Activated B cell treated with CpG ODN at 0.5 μM for 24 hours (primary cell): ENCODE measurements around the gene INTS12. TPM values are rescaled to one million over a fixed set of nuclear protein-coding genes. Genes with fewer than 3 reads are reported as not detected.

Source experiments
- ATAC-seq: fragments of 200-7000 bp; cut with Tn5 transposase; one replicate; pipeline ENCODE4 v1.10.0; 2021; ENCODE audit warnings: low read depth, mild to moderate bottlenecking, moderate library complexity
- CTCF ChIA-PET: fragments of 350-600 bp; sonication (Branson Sonifier 250); formaldehyde crosslinking; loops from one replicate; lab custom pipeline; 2021; ENCODE audit warnings: antibody characterized with exemption; lab: Charles Lee
- POLR2A ChIA-PET: fragments of 350-600 bp; sonication (Branson Sonifier 250); formaldehyde crosslinking; loops from one replicate; lab custom pipeline; 2021; ENCODE audit warnings: antibody characterized with exemption; lab: Charles Lee
- DNase-seq: peaks from one replicate; pipeline ENCODE4 v3.0.0; 2022
- H3K27ac Mint-ChIP-seq: one replicate; pipeline ENCODE4 v1.8.0; 2020; ENCODE audit warnings: mixed read lengths
- H3K27me3 Mint-ChIP-seq: one replicate; pipeline ENCODE4 v1.8.0; 2021; ENCODE audit warnings: mixed read lengths
- H3K36me3 Mint-ChIP-seq: one replicate; pipeline ENCODE4 v1.8.0; 2021; ENCODE audit warnings: low read depth, mixed read lengths
- H3K4me1 Mint-ChIP-seq: one replicate; pipeline ENCODE4 v1.8.0; 2021; ENCODE audit warnings: mixed read lengths
- H3K4me3 Mint-ChIP-seq: one replicate; pipeline ENCODE4 v1.8.0; 2020; ENCODE audit warnings: mild to moderate bottlenecking, mixed read lengths
- H3K9me3 Mint-ChIP-seq: one replicate; pipeline ENCODE4 v1.8.0; 2020; ENCODE audit warnings: mixed read lengths
- CTCF ChIP-seq: fragments of 200-600 bp; IDR thresholded peaks from one replicate; pipeline ENCODE4 v1.8.0; 2022; ENCODE audit warnings: antibody characterized with exemption, mild to moderate bottlenecking
- intact Hi-C: fragments of 100-400 bp; cut with micrococcal nuclease; formaldehyde crosslinking; loops from one replicate; pipeline ENCODE4 v1.15.1; 2024
- total RNA-seq: library from RNA; stranded (reverse); gene quantifications from 2 replicates; pipeline ENCODE4 v1.2.3, GENCODE V29; 2022

INTS12 gene
- total RNA-seq, 1 donor from 2014 or later: 20.6 TPM

- no peak for DNase-seq
- Mint-ChIP-seq H3K36me3 (no peaks in the 10 kb centered on the region), H3K27me3 (peaks cover 9% of the 10 kb centered on the region), H3K27ac (no peak overlapping the region), H3K4me3 (no peak overlapping the region), H3K9me3 (no peaks in the 10 kb centered on the region), H3K4me1 (no peaks in the 10 kb centered on the region)
- no peak for ATAC-seq
- intact Hi-C loops: no loop called here
- no peak for TF ChIP-seq CTCF
- ChIA-PET POLR2A (no interaction called here), CTCF (no interaction called here)
Observed at GRCh38 chr4:105645440-105645839, 63.0 kb downstream of the INTS12 start.

- ATAC-seq (no peak), DNase-seq (no peak)
- ChIA-PET POLR2A (no interaction called here), CTCF (no interaction called here)
- Mint-ChIP-seq H3K4me3 (no peak overlapping the region), H3K9me3 (peaks cover 3% of the 10 kb centered on the region), H3K27ac (no peak overlapping the region), H3K27me3 (peaks cover 14% of the 10 kb centered on the region), H3K4me1 (no peaks in the 10 kb centered on the region), H3K36me3 (no peaks in the 10 kb centered on the region)
- intact Hi-C loops: no loop called here
- no peak for TF ChIP-seq CTCF
Observed at GRCh38 chr4:105644257-105644656, 64.2 kb downstream of the INTS12 start.

DNA sequence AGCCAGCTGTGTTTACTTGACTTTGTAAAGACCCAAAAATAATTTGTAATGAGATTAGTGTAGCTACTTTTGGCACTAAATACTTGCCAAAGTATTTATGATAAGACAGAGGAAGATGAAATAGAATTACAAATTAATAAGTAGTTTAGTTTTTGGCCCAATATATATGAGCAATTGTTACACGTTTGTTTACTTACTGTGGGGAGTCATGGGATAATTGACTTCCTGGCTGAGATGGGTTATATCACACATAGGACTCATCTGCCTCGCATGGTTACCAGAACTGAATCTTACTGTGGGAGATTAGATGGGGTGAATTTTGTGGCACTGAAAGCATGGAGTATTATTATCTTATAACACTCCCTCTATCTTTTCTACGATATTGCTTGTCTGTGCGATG, 66.6 kb downstream of the INTS12 start:
- Mint-ChIP-seq H3K27ac (no peak overlapping the region), H3K4me3 (no peak overlapping the region), H3K4me1 (peaks cover 8% of the 10 kb centered on the region), H3K36me3 (no peaks in the 10 kb centered on the region), H3K9me3 (peaks cover 3% of the 10 kb centered on the region), H3K27me3 (peaks cover 7% of the 10 kb centered on the region)
- DNase-seq (no peak), ATAC-seq (no peak)
- intact Hi-C loops: no loop called here
- ChIA-PET POLR2A (no interaction called here), CTCF (no interaction called here)
- no peak for TF ChIP-seq CTCF

DNA sequence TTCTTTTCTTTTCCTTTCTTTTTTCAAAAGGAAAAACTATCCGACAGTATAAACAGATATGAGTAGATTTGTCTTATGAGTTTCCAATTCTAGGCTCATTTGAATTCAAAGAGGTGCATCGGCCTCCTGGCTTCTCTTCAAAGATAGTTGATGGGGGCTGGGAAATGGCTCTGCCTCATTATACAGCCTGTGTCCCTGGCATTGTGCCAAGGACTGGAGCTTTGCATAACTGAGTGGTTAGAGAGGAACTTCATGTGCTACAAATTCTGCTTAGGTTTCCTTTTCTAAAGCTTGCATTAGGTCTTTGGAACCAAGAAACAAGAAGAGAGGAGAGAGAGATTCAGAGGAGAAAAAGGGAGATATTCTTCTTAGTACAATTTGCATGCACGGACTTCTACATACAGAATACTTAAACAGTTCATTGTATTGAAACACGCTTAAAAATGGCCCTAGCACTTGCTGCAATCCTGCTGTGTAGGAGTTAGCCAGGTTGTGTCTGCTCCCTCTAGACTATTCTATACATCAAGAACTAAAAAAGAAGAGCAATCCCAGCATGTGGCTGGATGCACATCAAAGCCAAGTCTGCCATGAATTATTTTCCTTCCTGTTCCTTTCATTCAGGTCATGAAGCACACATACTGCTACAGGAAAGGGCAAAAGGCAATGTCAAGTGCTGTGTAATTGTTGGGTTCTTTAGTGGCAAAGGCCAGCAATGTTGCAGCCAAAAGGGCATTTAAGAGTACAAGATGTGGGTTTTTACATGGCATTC, 70.9 kb downstream of the INTS12 start:
- DNase-seq (no peak), ATAC-seq (peak; percentile 65)
- Mint-ChIP-seq H3K4me3 (peak overlapping the region; percentile 11), H3K4me1 (peaks cover 17% of the 10 kb centered on the region), H3K27me3 (peaks cover 5% of the 10 kb centered on the region), H3K9me3 (peaks cover 3% of the 10 kb centered on the region), H3K36me3 (no peaks in the 10 kb centered on the region), H3K27ac (no peak overlapping the region)
- intact Hi-C loops: no loop called here
- POLR2A ChIA-PET: no interaction called here
- CTCF ChIA-PET: interaction anchor here (0.8 kb wide), 1 partner anchor 164 kb away, joined by 3 read pairs; the partner anchor contains the start of gene PPA2
- TF ChIP-seq CTCF: no peak

DNA sequence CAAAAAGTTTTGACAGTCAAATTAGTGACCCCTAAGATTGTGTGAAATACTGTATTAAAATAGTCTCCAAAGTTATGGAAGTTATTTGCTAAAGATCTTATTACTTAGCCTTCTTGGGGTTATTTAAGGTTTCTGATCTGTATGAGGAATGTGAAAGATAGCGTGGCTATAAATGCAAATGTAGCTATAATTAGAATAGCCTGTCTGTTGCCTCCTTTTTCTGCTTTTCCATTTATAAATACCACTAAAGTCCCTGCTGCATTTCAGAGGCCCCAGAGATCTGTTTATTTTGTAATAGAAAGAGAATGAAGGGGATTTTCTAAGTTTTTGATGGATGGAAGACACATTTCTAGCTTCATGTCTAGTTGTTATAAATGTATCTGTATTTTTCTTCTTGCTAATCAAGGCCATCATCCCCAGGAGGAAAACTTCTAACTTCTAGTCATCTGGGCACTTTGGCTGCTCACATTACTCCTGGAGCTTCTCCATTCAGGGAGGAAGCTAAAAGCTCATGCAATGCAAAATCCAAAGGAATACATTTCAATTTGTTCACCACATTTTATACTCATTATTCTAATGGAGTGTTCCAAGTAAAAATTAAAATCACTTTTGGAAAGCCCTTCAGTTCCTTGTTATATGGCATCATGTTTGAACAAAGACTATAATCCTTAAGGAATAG, 73.9 kb downstream of the INTS12 start:
- ATAC-seq (no peak), DNase-seq (no peak)
- H3K9me3 Mint-ChIP-seq: no peaks in the 10 kb centered on the region
- H3K27ac Mint-ChIP-seq: no peak overlapping the region
- no peak for TF ChIP-seq CTCF
- no peak overlapping the region for H3K4me3 Mint-ChIP-seq
- H3K36me3 Mint-ChIP-seq: no peaks in the 10 kb centered on the region
- peaks cover 17% of the 10 kb centered on the region for H3K4me1 Mint-ChIP-seq
- intact Hi-C loops: no loop called here
- no peaks in the 10 kb centered on the region for H3K27me3 Mint-ChIP-seq
- ChIA-PET CTCF (no interaction called here), POLR2A (no interaction called here)
